Stomach (tissue), 4 donors: ENCODE results near the gene EIF1B.

Source experiments
- CTCF ChIP-seq, 7 experiments: fragments of 450-650 bp in 4 of 7; fragments of 200-600 bp in 3 of 7; sonication (generic) in 3 of 7; IDR thresholded peaks; one replicate each; pipeline ENCODE4 v1.5.1; 2016 to 2019; ENCODE audit warnings: antibody characterized with exemption in 7 of 7, control low read depth in 2 of 7, mild to moderate bottlenecking in 1 of 7
- POLR2A ChIP-seq, 4 donors: fragments of 450-650 bp; IDR thresholded peaks; one replicate each; pipeline ENCODE4 v1.6.1; 2016; ENCODE audit warnings: antibody characterized with exemption in 4 of 4, control low read depth in 2 of 4, mild to moderate bottlenecking in 1 of 4, moderate library complexity in 1 of 4

GRCh38 chr3:40341671-40342070 lies 32.2 kb downstream of the EIF1B start:
- TF ChIP-seq POLR2A (IDR thresholded peaks at IDR 0.05), result no peak
- no peak for TF ChIP-seq CTCF (IDR thresholded peaks at IDR 0.05)
